HG02623 (cell line): ENCODE results near the gene IL1RAPL2.
"Not testable (repeated sequence)": the region's sequence is repeated elsewhere in the genome, so short reads cannot be mapped to it uniquely, and the experiment has no call there.

Experiments used
- ATAC-seq: cut with Tn5 transposase; IDR thresholded peaks from one replicate; pipeline ENCODE4 v1.9.1; 2021; ENCODE audit warnings: moderate library complexity; ENCODE audit not compliant: unreplicated experiment

The IL1RAPL2 gene

GRCh38 chrX:105006103-105006502 is 440.1 kb downstream of the IL1RAPL2 start:
- ATAC-seq: no peak

- ATAC-seq: no peak
Observed at GRCh38 chrX:105006996-105007395, 441.0 kb downstream of the IL1RAPL2 start.

- no peak for ATAC-seq
Observed at GRCh38 chrX:105013719-105014118, 447.7 kb downstream of the IL1RAPL2 start.

GRCh38 chrX:105017641-105018040 is 451.6 kb downstream of the IL1RAPL2 start:
- no peak for ATAC-seq

- ATAC-seq: no peak
Observed at GRCh38 chrX:105018865-105019264, 452.9 kb downstream of the IL1RAPL2 start.

GRCh38 chrX:105028962-105029361 is 463.0 kb downstream of the IL1RAPL2 start:
- not testable (repeated sequence) for ATAC-seq

- ATAC-seq: no peak
Observed at GRCh38 chrX:105038672-105039328, 472.8 kb downstream of the IL1RAPL2 start.

GRCh38 chrX:105050921-105051320 is 484.9 kb downstream of the IL1RAPL2 start:
- no peak for ATAC-seq

- no peak for ATAC-seq
Observed at GRCh38 chrX:105051364-105051763, 485.4 kb downstream of the IL1RAPL2 start.

GRCh38 chrX:105052926-105053325 is 486.9 kb downstream of the IL1RAPL2 start:
- no peak for ATAC-seq

GRCh38 chrX:105063743-105064142 is 497.7 kb downstream of the IL1RAPL2 start:
- no peak for ATAC-seq

- no peak for ATAC-seq
Observed at GRCh38 chrX:105098201-105098600, 532.2 kb downstream of the IL1RAPL2 start.

GRCh38 chrX:105098812-105099211 is 532.8 kb downstream of the IL1RAPL2 start:
- ATAC-seq: no peak

- ATAC-seq: no peak
Observed at GRCh38 chrX:105101378-105101777, 535.4 kb downstream of the IL1RAPL2 start.

- ATAC-seq: no peak
Observed at GRCh38 chrX:105109936-105110335, 543.9 kb downstream of the IL1RAPL2 start.

- no peak for ATAC-seq
Observed at GRCh38 chrX:105114554-105115130, 548.6 kb downstream of the IL1RAPL2 start.

GRCh38 chrX:105115596-105116320 is 549.8 kb downstream of the IL1RAPL2 start:
- not testable (repeated sequence) for ATAC-seq

GRCh38 chrX:105116486-105116885 is 550.5 kb downstream of the IL1RAPL2 start:
- no peak for ATAC-seq

- ATAC-seq: no peak
Observed at GRCh38 chrX:105117621-105118020, 551.6 kb downstream of the IL1RAPL2 start.

GRCh38 chrX:105120463-105120862 is 554.5 kb downstream of the IL1RAPL2 start:
- no peak for ATAC-seq

GRCh38 chrX:105121186-105121585 is 555.2 kb downstream of the IL1RAPL2 start:
- no peak for ATAC-seq

GRCh38 chrX:105126201-105126600 is 560.2 kb downstream of the IL1RAPL2 start:
- no peak for ATAC-seq
